Neural cell (in vitro differentiated cells): ENCODE results near the gene MBD3. TPM values are rescaled to one million over a fixed set of nuclear protein-coding genes. Genes with fewer than 3 reads are reported as not detected.

Experiments
- H2AFZ ChIP-seq: fragments of 200-600, 300-800 bp; sonication (generic), shearing (Covaris generic); 2 replicates; pipeline ENCODE4 v1.6.0; 2014; ENCODE audit warnings: low read depth, mild to moderate bottlenecking, antibody characterized with exemption, low read length, moderate library complexity
- H3F3A ChIP-seq: fragments of 200-600 bp; shearing (Covaris generic); 2 replicates; pipeline ENCODE4 v1.6.1; 2016; ENCODE audit warnings: mild to moderate bottlenecking, moderate library complexity, mixed read lengths, antibody characterized with exemption, low read length; ENCODE audit not compliant: insufficient read depth, poor library complexity, severe bottlenecking
- H3K27ac ChIP-seq: fragments of 200-600, 300-800 bp; sonication (generic), shearing (Covaris generic); 2 replicates; pipeline ENCODE4 v1.5.1; 2014; ENCODE audit warnings: mild to moderate bottlenecking, low read length, moderate library complexity
- H3K27me3 ChIP-seq: fragments of 300-800, 200-600 bp; sonication (generic), shearing (Covaris generic); 2 replicates; pipeline ENCODE4 v1.6.0; 2014; ENCODE audit warnings: mild to moderate bottlenecking, low read depth, low read length, moderate library complexity; ENCODE audit not compliant: insufficient read depth
- H3K36me3 ChIP-seq: fragments of 300-800, 200-600 bp; sonication (generic), shearing (Covaris generic); 2 replicates; pipeline ENCODE4 v1.5.1; 2014; ENCODE audit warnings: mild to moderate bottlenecking, antibody characterized with exemption, low read length, moderate library complexity; ENCODE audit not compliant: insufficient read depth
- H3K4me2 ChIP-seq: fragments of 300-800, 200-600 bp; sonication (generic), shearing (Covaris generic); 2 replicates; pipeline ENCODE4 v1.6.0; 2014; ENCODE audit warnings: mild to moderate bottlenecking, low read length
- H3K4me3 ChIP-seq: fragments of 300-800, 200-600 bp; sonication (generic), shearing (Covaris generic); 2 replicates; pipeline ENCODE4 v1.5.1; 2014; ENCODE audit warnings: mild to moderate bottlenecking, low read length, moderate library complexity
- H3K79me2 ChIP-seq: fragments of 200-600 bp; shearing (Covaris generic); replicated peaks from 2 replicates; pipeline ENCODE4 v1.6.0; 2014; ENCODE audit warnings: mild to moderate bottlenecking, low read length, moderate library complexity; ENCODE audit not compliant: insufficient read depth
- H3K9ac ChIP-seq: fragments of 300-800, 200-600 bp; sonication (generic), shearing (Covaris generic); 2 replicates; pipeline ENCODE4 v1.6.1; 2016; ENCODE audit warnings: mild to moderate bottlenecking, low read length, mixed read lengths
- H3K9me2 ChIP-seq: fragments of 200-600 bp; shearing (Covaris generic); 2 replicates; pipeline ENCODE4 v1.6.1; 2016; ENCODE audit warnings: mild to moderate bottlenecking, low read length, mixed read lengths; ENCODE audit not compliant: insufficient read depth
- H3K9me3 ChIP-seq: fragments of 200-600, 300-800 bp; sonication (generic), shearing (Covaris generic); 2 replicates; pipeline ENCODE4 v1.6.1; 2016; ENCODE audit warnings: mild to moderate bottlenecking, mixed run types, low read length, moderate library complexity, mixed read lengths
- H4K20me1 ChIP-seq: fragments of 200-600 bp; shearing (Covaris generic); 2 replicates; pipeline ENCODE4 v1.6.1; 2016; ENCODE audit warnings: mild to moderate bottlenecking, mixed run types; ENCODE audit not compliant: insufficient read depth
- CTCF ChIP-seq: fragments of 450-650 bp; IDR thresholded peaks from 2 replicates; pipeline ENCODE4 v1.5.1; 2014; ENCODE audit warnings: antibody characterized with exemption, mild to moderate bottlenecking, moderate library complexity; ENCODE audit not compliant: poor library complexity, severe bottlenecking
- EP300 ChIP-seq: fragments of 450-650 bp; conservative IDR thresholded peaks from 2 replicates; pipeline ENCODE4 v1.6.1; 2014; ENCODE audit warnings: antibody characterized with exemption, mild to moderate bottlenecking, moderate library complexity; ENCODE audit not compliant: poor library complexity, severe bottlenecking
- EZH2 ChIP-seq: fragments of 200-600, 300-800 bp; shearing (Covaris generic), sonication (generic); IDR thresholded peaks from 2 replicates; pipeline ENCODE4 v1.6.1; 2014; ENCODE audit warnings: antibody characterized with exemption, low read length, borderline replicate concordance, mild to moderate bottlenecking; ENCODE audit not compliant: insufficient read depth, poor library complexity, severe bottlenecking
- MXI1 ChIP-seq: fragments of 450-650 bp; conservative IDR thresholded peaks from 2 replicates; pipeline ENCODE4 v1.6.1; 2014; ENCODE audit warnings: antibody characterized with exemption, mild to moderate bottlenecking; ENCODE audit not compliant: poor library complexity, severe bottlenecking
- POLR2AphosphoS5 ChIP-seq: IDR thresholded peaks from 2 replicates; pipeline ENCODE4 v1.6.1; 2012
- RAD21 ChIP-seq: fragments of 450-650 bp; conservative IDR thresholded peaks from 2 replicates; pipeline ENCODE4 v1.6.1; 2014; ENCODE audit warnings: antibody characterized with exemption, mild to moderate bottlenecking, moderate library complexity
- REST ChIP-seq: IDR thresholded peaks from 2 replicates; pipeline ENCODE4 v1.6.1; 2012; ENCODE audit warnings: borderline replicate concordance
- SMC3 ChIP-seq: fragments of 450-650 bp; conservative IDR thresholded peaks from 2 replicates; pipeline ENCODE4 v1.6.1; 2014; ENCODE audit warnings: antibody characterized with exemption, mild to moderate bottlenecking, moderate library complexity; ENCODE audit not compliant: poor library complexity
- TAF1 ChIP-seq: IDR thresholded peaks from 2 replicates; pipeline ENCODE4 v1.6.1; 2012; ENCODE audit warnings: low read depth
- polyA plus RNA-seq: library from polyadenylated mRNA; depleted of rRNA; stranded (reverse); fragments of >200 nt; gene quantifications from 2 replicates; pipeline ENCODE4 v1.2.3, GENCODE V29; 2014

Gene MBD3
- polyA plus RNA-seq, 1 donor from 2014 or later, result 80.1 TPM

- Histone ChIP-seq H3K79me2 (peaks cover 4% of the 10 kb centered on the region), H4K20me1 (no peaks in the 10 kb centered on the region), H3K9ac (no peak overlapping the region), H3F3A (no peaks in the 10 kb centered on the region), H3K9me3 (no peaks in the 10 kb centered on the region), H3K4me3 (no peak overlapping the region), H3K27ac (no peak overlapping the region), H3K27me3 (no peaks in the 10 kb centered on the region), H3K4me2 (no peak overlapping the region), H2AFZ (no peak overlapping the region), H3K9me2 (no peaks in the 10 kb centered on the region), H3K36me3 (peaks cover 11% of the 10 kb centered on the region)
- no peak for TF ChIP-seq SMC3
Observed at GRCh38 chr19:1609680-1610474, 17.2 kb upstream of the MBD3 start.

- Histone ChIP-seq H3K9ac (no peak overlapping the region), H3K27ac (no peak overlapping the region), H3K9me2 (no peaks in the 10 kb centered on the region), H3K4me3 (no peak overlapping the region), H3F3A (no peaks in the 10 kb centered on the region), H3K36me3 (peaks cover 11% of the 10 kb centered on the region), H2AFZ (no peak overlapping the region), H3K9me3 (no peaks in the 10 kb centered on the region), H3K27me3 (no peaks in the 10 kb centered on the region), H3K4me2 (no peak overlapping the region), H3K79me2 (peaks cover 12% of the 10 kb centered on the region), H4K20me1 (no peaks in the 10 kb centered on the region)
- TF ChIP-seq POLR2AphosphoS5, result no peak
- TF ChIP-seq MXI1, result no peak
- TF ChIP-seq REST, result no peak
- TF ChIP-seq EP300, result no peak
- no peak for TF ChIP-seq TAF1
- no peak for TF ChIP-seq EZH2
- no peak for TF ChIP-seq RAD21
- no peak for TF ChIP-seq SMC3
- no peak for TF ChIP-seq CTCF
Observed at GRCh38 chr19:1609103-1609396, 16.4 kb upstream of the MBD3 start.
